HG03095 (cell line): ENCODE results near the gene CEP295NL.
"Not testable (repeated sequence)": the region's sequence is repeated elsewhere in the genome, so short reads cannot be mapped to it uniquely, and the experiment has no call there.

Experiments
- ATAC-seq: cut with Tn5 transposase; IDR thresholded peaks from one replicate; pipeline ENCODE4 v1.9.1; 2021; ENCODE audit warnings: moderate library complexity; ENCODE audit not compliant: unreplicated experiment

The CEP295NL gene

DNA sequence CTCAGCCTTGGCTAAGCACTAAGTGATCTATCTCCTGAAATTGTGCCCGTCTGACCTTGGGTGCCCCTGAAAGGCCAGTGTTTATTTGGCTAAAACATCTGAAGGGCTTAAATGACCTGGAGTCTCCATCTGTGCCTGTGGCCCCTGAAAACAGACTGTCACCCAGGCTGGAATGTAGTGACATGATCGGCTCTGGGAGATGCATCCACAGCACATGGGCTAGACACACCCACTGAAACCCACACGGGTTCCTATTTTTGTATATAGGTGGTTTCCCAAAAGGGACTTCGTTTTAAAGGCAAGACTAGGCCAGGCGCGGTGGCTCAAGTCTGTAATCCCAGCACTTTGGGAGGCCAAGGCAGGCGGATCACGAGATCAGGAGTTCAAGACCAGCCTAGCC, 13.5 kb downstream of the CEP295NL start:
- ATAC-seq = no peak

DNA sequence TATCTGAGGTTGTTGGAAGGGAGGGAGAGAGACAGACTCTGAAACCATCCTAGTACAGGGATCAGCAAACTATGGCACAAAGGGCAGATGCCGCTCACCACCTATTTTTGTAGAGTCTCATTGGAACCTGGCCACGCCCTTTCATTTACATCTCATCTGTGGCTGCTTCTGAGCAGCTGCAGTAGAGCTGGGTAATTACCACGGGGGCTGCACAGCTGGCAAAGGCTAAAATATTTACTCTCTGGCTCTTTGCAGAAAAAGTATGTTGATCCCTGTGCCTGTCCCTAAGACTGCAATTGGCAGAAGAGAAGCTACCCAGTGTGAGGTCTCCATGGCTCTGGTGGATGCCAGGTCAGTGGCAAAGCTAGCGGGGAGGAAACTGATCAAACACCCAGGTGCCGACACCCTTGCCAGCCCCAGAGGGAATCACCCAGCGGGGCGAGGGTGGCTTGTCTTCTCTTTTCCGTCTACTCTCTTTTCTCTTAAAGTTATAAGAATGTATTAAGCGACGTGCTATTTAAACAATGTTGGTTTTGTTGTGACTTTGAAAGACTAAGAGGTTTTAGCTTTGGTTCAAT, 14.0 kb downstream of the CEP295NL start:
- ATAC-seq = no peak

DNA sequence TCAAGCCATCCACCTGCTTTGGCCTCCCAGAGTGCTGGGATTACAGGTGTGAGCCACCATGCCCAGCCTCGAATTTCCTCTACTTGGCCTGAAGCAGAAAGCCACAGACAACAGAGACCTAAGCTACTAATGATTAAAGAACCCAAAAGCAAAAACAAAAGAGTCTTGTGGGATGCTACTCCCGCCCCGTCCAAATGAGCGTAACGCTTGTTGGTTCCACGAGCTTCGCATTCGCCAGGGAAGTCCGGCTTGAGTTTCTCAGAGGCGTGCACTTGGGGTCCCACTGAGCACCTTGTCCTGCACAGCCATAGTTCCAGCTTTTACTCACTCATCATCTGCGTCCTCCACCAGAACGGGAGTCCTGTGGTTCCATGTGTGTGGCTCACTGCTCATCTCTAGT, 16.0 kb downstream of the CEP295NL start:
- no peak for ATAC-seq

DNA sequence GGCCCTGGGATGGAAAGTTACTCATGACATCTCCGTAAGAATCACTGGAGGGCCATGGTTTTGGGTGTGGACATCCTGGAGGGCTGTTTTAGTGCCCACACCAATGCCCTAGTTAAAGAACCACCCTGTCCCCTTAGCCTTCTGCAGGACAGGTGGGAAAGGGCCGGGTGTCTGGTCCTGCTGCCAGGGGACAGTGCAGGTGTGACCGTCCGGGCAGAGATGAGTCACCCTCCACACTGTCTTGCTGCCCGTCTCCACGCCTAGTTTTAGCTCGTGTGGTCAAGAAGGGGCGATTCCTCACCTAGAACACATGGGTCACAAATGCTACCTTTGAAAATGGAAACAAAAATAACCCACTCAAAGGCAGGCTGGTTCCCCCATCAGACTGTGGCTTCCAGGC, 17.0 kb downstream of the CEP295NL start:
- ATAC-seq = no peak

DNA sequence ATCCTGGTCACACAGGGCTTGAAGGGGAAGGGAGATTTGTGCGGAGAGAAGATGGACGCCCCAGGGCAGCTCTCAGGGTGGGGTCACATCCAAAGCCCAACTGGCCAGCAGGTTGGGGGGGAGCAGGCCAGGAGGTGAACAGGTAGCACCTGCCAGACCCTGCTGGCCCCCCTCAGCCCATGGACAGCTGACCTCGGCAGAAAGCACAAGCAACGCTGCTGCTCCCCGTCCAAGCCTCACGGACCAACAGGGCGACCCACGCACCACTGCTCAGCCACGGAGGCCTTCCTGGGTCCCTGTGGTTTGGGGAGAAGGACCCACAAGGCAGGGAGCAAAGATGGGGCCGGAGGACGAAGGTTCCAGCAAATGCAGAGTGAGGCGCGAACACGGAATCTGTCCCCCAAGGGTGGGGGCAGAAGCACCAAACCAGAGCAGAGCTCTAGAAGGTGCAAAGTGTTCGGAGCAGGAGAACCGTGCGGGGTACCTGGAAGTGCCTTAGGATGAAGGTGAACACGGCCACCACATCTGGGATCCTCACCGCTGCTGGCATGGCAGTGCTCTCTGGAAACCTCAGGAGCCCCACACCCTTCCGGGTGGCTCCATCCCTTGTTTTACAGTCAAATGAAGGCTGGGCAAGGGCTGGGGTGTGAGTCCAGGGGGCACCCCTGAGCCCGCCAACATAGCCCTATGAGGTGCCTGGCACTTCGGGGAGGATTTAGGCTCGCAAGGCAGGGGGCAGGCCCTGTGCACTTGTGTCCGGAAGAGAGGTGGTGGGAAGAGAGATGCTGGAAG, 17.9 kb downstream of the CEP295NL start:
- no peak for ATAC-seq

DNA sequence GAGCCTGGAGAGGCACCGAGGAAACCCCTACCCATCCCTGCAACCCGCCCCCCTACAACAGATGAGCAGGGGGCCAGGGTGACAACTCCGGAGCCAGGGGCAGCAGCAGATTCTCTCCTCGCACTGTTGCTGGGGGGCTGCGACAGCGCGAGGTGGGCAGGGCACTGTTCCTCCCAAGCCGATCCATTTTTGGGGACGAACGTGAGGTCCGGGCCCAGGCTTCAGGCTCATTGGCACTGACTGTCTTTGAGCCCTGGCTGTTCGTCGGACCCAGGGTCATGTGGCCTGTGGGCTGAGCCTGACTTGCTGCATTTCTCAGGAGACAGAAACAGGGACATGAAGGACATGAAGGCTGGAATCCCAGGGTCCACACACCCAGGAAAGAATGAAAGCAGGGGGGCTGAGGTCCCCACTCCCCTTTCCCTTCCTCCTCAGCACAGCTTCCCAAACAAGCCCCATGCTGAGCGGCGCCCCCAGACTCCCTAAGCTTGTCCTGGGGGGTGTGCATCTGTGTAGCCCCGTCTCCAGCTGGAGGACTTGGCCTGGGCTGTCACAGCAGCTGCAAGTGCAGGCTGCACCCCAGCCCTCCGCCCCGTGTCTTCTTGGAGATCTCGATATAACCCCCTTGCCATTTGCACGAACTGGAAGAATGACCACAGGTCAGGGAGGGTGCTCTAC, 18.7 kb downstream of the CEP295NL start:
- no peak for ATAC-seq

DNA sequence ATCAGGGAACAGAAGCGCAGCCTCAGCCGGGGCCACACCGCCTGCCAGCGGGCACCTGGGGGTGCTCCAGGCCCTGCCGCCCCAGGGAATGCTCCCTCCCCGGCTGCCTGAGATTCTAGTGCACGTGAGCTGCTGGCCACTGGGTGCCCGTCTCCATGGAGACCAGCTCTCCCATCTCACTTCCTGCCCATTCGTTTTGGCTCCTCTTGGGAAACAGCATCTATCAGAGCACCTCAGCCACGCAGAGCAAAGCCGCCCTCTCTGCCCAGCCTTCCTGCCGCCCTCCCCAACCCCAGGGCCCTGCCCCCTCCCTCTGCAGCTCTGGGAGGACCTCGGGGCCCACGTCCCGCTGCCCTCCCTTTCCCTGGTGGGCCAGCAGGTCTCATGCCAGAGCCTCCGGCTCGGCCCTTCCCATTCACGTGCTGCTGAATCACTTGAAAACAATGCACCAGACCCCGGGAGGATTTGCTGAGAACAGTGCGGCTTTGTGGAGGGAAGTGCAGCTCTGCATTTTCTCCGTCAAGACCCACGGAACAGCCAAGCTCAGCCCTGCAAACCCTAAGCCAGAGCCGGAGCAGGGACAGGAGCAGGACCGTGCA, 19.4 kb downstream of the CEP295NL start:
- no peak for ATAC-seq

DNA sequence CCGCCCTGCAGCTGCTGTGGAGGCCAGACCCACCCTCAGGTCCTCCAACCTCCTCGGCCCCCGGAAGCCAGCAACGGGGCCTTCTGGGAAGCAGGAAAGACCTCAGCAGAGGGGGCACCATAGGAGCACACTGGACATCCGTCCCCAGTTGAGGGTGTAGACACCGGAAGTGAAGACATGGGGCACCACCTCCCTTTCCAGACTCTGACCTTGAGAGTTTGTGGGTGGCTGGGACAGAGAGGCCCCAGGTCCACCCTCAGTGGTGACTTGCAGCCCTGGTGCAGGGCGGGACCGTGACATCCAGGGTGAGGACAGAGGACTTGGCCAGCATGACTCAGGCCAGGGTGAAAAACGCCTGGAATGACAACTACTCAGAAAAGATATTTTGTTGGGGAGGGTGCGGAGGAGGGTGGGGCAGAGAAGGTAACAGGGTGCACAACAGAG, 19.9 kb downstream of the CEP295NL start:
- no peak for ATAC-seq

DNA sequence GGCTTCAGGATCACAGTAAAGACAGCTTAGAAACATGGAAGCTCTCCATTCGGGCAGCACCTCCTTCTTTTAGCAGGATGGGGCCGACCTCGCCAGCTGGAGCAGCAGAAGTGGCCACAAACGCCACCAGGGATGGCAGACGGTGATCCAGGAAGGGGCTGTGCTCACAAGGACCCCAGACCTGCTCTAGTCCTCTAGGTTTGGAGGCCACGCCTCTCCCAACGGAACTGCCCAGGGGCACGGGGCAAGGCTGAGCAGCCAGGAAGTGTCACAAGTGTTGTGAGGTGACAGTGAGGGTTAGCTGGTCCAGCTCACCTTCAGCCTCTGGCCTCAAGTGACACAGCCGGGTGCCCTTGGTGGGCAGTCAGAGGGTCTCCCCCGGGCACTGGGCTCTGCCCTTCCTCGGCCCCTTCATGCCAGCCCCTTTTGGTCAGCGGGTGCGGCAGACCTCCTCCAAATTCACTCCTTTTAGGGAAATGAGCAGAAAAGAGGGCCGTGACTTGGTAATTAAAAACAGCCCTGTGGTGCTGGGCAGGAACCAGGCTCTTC, 20.4 kb downstream of the CEP295NL start:
- ATAC-seq = no peak

DNA sequence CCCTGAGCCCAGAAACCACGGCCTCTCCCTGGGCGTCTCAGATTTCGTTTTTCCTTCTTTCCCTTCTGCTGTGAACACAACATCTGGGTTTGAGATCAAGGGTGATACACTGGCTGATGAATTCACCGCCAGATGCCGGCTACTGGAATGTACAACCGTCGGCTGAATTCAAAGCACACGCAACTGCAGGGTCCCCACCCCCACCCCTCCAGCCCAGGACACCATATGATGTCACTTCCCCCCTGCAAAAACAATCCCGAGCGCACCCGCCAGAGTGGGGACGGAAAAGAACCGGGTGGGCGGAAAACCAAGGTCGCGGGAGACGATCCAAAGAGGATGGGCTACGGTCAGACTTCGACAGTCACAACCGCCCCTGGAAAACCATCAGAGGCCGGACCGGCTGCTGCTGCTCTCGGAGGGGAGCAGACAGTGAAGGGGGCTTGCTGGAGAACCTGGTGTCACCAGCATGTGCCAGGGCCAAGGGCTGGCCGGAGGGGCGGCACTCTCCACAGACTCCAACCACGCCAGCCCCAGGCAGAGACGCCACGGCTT, 23.3 kb downstream of the CEP295NL start:
- no peak for ATAC-seq

DNA sequence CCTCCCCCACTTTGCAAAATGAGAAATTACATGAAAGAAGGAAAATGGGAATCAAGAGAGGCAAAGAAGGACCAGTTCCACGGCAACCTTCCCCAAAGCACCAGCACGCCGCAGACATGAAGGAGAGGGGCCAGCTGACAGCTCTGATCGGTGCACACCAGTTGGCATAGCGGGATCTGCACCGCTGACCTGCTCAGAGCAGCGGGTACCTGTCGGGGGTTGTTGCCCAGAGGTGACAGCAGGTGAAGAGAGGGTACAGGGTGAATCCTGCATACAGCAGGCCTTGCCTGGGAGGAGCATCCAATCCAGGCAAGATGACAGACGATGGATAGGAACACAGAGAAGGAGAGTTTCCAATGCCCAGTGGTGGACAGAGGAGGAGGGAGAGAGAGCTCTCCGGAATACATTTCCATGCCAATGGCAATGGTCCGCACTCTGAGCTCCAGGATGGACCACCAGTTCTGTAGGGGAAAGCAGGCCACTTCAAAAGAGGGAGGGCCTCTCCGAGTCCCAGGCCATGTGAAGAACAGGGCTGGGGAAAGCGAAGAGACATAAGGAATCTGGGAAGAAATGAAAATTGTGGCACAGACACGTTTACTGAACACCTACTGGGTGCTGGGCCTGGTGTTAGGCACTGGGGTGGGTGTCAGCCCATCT, 24.0 kb downstream of the CEP295NL start:
- ATAC-seq = no peak

DNA sequence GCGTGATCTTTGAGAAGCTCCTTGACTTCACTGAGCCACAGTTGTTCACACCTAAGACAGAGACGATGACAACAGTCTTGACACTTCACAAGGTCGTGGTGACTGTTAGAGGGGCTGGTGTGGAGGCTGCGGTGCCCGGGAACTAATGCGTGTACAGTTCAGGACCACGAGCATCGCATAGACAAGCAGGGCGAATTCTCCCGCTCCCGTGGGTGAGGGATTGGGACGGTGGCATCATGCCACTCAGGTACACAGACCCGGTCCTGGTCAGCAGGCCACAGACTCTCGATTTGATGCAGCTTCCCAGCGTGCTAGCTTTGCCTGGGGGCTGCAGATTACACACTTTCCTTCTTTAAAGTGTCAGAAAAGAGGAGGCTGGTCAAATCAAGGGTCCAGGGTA, 24.7 kb downstream of the CEP295NL start:
- no peak for ATAC-seq

DNA sequence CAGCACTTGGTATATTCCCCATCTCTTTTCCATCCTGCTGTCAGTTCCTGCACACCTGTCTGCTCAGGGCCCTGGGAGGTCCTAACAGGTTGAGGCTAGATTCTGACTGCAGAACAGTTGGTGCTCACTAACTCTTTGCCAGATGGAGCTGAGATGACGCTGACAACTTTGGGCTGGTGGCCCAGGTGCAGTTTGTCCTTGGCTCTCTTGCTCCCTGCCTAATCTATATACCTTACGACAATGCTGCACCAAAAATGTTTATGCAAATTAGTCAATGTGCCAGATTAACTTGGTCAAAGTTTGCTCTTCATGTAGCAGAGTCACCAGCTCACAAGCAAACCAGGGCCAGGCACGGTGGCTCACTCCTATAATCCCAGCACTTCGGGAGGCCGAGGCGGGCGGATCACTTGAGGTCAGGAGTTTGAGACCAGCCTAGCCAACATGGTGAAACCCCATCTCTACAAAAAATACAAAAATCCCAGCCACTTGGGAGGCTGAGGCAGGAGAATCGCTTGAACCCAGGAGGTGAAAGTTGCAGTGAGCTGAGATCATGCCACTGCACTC, 26.0 kb downstream of the CEP295NL start:
- ATAC-seq = not testable (repeated sequence)

DNA sequence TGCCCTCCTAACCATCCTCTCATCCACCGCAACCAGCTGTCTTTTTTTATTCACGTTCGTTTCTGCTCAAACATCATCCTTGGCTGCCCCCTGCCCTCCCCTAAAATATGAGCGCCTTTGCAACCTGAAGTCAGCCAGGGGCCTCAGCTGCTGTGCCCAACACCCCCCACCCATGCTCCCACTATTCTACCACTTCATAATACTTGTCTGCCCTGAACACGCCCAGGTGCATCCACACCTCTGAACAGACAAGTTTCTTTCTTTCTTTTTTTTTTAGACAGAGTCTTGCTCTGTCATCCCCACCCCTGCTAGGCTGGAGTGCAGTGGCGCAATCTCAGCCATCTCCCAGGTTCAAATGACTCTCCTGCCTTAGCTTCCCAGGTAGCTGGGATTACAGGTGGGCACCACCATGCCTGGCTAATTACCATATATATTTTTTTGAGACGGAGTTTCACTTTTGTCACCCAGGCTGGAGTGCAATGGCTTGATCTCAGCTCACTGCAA, 26.9 kb downstream of the CEP295NL start:
- no peak for ATAC-seq

DNA sequence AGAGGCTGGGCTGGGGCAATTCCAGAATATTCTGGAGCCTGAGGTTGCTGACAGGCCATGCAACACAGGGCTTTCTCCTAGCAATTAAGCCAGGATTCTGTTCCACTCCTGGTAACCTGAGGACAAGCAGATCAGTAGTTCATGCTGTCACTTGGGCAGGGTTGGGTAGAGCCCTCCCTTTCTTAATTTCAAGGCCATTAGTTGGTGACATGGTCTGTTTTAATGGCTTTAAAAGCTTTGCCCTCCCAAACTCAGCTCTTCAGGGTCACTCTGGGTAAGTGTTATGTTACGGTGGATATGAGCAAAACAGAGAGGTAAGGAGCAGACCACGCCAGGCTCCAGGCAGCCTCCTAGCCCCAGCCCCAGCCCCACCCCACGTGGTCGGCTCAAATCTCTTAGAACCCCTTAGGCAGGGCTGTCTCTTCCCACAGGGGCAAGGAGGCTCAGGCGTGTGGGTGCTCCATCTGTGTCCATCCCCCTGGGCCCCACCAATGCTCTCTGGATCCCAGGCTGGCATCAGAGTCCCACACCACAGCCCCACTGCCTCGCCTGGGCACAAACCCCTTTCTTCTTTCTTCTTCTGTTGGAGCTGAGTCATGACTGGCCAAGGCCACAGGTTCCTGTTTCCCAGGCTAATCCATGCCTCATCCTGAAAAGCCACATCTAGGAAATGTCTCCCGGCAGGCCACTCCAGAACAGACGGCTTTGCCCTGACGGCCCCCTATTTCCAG, 27.5 kb downstream of the CEP295NL start:
- no peak for ATAC-seq

DNA sequence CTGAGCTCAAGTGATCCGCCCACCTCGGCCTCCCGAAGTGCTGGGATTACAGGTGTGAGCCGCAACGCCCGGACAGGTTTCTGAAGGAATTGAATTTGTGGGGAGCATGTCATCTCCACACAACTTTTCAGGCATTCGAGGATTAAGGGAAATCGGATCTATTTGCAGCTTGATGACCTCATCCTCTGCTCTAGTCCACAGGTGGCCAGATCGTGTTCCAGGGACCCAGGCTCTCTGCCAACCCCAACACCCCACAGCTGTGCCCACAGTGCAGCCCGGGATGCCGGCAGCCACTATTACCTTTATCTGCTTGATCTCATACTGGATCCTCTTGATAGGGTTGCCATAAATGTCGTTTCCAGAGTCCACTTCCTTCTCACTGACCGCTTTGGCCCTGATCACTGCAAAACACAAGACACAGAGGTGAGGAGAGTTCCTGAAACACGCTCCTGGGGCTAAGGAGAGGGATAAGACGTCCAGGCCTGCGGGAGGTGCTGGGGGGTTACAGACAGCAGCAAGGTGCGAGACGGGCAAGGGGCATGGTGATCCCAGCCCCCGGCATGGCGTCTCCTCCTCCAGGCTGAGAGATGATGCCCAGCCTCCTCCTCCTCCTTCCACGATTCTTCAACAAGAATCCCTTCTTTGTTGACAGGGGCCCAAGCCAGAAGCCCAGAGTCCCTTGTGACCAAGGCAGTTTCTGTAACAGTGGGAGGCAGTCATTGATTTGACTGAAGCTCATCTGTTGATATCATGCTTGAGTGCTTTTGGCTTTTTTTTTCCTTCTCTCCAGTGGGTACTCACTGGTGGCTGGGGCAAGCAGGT, 29.3 kb downstream of the CEP295NL start:
- ATAC-seq = no peak

DNA sequence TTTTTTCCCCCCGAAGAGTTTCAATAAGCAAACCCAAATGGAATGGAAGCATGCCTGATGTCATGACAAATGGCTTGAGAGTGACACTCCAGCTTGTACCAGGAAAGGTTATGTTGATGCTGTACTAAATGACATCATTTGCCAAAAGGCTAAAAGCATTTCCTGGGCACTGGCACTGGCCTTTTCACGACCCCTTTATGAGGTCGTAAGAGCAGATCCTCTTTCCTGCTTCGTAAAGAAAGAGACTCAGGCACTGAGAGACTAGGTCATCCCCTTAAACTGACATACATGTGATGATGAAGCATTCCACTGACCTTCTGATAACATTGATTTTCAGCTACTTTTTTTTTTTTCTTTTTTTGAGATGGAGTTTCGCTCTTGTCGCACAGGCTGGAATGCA, 30.5 kb downstream of the CEP295NL start:
- ATAC-seq = no peak

DNA sequence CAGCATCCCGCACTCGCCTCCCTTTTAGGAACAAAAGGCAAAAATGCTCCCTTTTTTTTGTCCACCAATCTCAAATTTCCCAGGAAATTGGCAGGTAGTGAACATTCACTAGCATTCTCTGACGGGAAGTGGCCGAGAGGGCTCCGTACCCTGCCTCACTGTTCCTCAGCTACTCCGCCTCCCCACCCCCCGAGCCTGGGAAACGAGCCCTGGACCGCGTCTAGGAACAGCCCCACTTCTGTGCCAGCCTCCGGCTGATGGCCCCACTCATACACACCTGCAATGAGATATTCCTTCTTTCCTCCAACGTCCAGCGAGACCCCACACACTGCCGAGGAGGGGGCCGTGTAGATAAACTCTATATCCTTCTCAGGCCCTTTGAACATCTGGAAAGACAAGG, 32.4 kb downstream of the CEP295NL start:
- no peak for ATAC-seq

DNA sequence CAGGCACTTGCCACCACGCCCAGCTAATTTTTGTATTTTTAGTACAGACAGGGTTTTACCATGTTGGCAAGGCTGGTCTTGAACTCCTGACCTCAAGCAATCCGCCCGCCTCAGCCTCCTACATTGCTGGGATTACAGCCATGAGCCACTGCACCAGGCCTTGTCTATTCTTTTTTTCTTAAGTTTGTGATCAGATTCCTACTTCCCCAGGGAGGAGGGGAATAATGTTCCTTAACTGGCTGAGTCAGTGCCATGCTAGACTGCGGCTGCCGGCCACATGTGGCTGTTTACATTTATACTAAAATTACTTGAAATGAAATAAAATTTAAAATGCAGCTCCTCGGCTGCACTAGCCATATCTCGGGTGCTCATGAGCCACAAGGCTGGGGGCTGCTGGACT, 34.6 kb downstream of the CEP295NL start:
- ATAC-seq = no peak
